Measurements from ENCODE around the gene TRIM14.

Gene TRIM14

GRCh38 chr9:98152526-98152925, 33.5 kb upstream of the TRIM14 start:
- H3K27ac ChIP-seq = no peak overlapping the region
- H3K4me3 ChIP-seq = no peak overlapping the region
- no peaks in the 10 kb centered on the region for H3K4me1 ChIP-seq
- H3K27me3 ChIP-seq = no peaks in the 10 kb centered on the region
- TF ChIP-seq, protein P1, sequence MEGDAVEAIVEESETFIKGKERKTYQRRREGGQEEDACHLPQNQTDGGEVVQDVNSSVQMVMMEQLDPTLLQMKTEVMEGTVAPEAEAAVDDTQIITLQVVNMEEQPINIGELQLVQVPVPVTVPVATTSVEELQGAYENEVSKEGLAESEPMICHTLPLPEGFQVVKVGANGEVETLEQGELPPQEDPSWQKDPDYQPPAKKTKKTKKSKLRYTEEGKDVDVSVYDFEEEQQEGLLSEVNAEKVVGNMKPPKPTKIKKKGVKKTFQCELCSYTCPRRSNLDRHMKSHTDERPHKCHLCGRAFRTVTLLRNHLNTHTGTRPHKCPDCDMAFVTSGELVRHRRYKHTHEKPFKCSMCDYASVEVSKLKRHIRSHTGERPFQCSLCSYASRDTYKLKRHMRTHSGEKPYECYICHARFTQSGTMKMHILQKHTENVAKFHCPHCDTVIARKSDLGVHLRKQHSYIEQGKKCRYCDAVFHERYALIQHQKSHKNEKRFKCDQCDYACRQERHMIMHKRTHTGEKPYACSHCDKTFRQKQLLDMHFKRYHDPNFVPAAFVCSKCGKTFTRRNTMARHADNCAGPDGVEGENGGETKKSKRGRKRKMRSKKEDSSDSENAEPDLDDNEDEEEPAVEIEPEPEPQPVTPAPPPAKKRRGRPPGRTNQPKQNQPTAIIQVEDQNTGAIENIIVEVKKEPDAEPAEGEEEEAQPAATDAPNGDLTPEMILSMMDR (IDR thresholded peaks at IDR 0.05) = no peak
- no peak for DNase-seq
- intact Hi-C loops (cut with DNase I; ENCODE audit: low total_unique reads) = no loop called here
- no peaks in the 10 kb centered on the region for H3K36me3 ChIP-seq
- H3K9me3 ChIP-seq = no peaks in the 10 kb centered on the region

GRCh38 chr9:98150721-98151120, 31.7 kb upstream of the TRIM14 start:
- H3K4me3 ChIP-seq = no peak overlapping the region
- H3K4me1 ChIP-seq = no peaks in the 10 kb centered on the region
- H3K36me3 ChIP-seq = no peaks in the 10 kb centered on the region
- H3K27me3 ChIP-seq = peaks cover 0 to 2% of the 10 kb centered on the region in 2 donors
- H3K27ac ChIP-seq = no peak overlapping the region
- peak in 1 of 2 donors; percentile 20 for DNase-seq
- intact Hi-C loops (cut with DNase I; ENCODE audit: low total_unique reads) = no loop called here
- TF ChIP-seq, protein P1 (IDR thresholded peaks at IDR 0.05) = no peak
- no peaks in the 10 kb centered on the region for H3K9me3 ChIP-seq

- Histone ChIP-seq H3K27me3 (peaks cover 0 to 2% of the 10 kb centered on the region in 2 donors), H3K27ac (no peak overlapping the region), H3K4me1 (no peaks in the 10 kb centered on the region), H3K4me3 (no peak overlapping the region), H3K36me3 (no peaks in the 10 kb centered on the region), H3K9me3 (no peaks in the 10 kb centered on the region)
- DNase-seq = peak in 1 of 2 donors; percentile 29
- intact Hi-C loops (cut with DNase I; ENCODE audit: low total_unique reads) = no loop called here
- TF ChIP-seq, protein P1 (IDR thresholded peaks at IDR 0.05) = no peak
Observed at GRCh38 chr9:98150164-98150563, 31.1 kb upstream of the TRIM14 start.

DNA sequence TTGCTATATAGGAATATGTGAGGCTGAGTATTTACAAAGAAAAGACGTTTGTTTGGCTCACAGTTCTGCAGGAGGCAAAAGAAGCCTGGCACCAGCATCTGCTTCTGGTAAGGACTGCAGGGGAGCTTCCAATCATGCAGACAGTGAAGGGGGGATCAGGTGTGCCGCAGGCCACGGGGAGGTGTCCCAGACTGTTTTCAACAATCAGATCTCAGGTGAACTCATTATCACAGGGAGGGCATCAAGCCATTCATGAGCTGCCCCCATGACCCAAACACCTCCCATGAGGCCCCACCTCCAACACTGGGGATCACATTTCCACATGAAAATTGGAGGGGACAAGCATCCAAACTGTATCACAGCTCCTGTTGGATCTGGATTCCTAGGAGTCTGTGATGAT, 30.4 kb upstream of the TRIM14 start:
- Histone ChIP-seq H3K4me1 (no peaks in the 10 kb centered on the region), H3K36me3 (no peaks in the 10 kb centered on the region), H3K27me3 (peaks cover 0 to 2% of the 10 kb centered on the region in 2 donors), H3K4me3 (no peak overlapping the region), H3K9me3 (no peaks in the 10 kb centered on the region), H3K27ac (no peak overlapping the region)
- intact Hi-C loops (cut with DNase I; ENCODE audit: low total_unique reads) = no loop called here
- peak in 1 of 2 donors; percentile 17 for DNase-seq
- TF ChIP-seq, protein P1 (IDR thresholded peaks at IDR 0.05) = no peak

DNA sequence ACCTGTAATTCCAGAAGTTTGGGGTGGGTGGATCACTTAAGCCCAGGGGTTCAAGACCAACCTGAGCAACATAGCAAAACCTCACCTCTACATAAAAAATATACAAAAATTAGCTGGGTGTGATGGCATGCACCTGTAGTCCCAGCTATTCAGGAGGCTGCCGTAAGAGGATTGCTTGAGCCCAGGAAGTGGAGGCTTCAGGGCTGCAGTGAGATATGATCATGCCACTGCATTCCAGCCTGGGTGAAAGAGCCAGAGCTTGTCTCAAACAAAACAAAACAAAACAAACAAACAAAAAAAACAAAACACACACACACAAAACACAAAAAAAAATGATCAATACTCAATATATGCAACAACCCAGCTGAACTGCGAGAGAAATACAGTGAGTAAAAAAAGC, 29.5 kb upstream of the TRIM14 start:
- no peak for DNase-seq
- Histone ChIP-seq H3K4me1 (no peaks in the 10 kb centered on the region), H3K36me3 (no peaks in the 10 kb centered on the region), H3K9me3 (no peaks in the 10 kb centered on the region), H3K27me3 (peaks cover 0 to 2% of the 10 kb centered on the region in 2 donors), H3K27ac (no peak overlapping the region), H3K4me3 (no peak overlapping the region)
- intact Hi-C loops (cut with DNase I; ENCODE audit: low total_unique reads) = no loop called here
- TF ChIP-seq, protein P1 (IDR thresholded peaks at IDR 0.05) = no peak

DNA sequence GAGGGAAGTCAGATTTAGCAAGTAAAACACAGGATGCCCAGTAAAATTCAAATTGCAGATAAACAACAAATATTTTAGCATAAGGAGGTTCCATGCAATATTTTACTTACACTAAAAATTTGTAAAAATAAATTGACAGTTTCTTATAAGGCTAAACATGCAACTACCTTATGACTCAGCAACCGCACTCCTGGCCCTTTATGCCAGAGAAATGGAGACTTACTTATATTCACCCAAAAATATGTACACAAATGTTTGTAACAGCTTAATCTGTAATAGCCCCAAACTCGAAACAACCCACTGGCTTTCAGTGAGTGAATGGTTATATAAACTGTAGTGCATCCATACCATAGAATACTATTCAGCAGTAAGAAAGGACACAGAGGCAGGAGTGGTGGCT, 28.6 kb upstream of the TRIM14 start:
- TF ChIP-seq, protein P1 (IDR thresholded peaks at IDR 0.05) = no peak
- Histone ChIP-seq H3K4me1 (peaks cover 0 to 4% (median 0%) of the 10 kb centered on the region in 4 donors), H3K27ac (no peak overlapping the region), H3K4me3 (no peak overlapping the region), H3K9me3 (no peaks in the 10 kb centered on the region), H3K27me3 (peaks cover 0 to 2% of the 10 kb centered on the region in 2 donors), H3K36me3 (no peaks in the 10 kb centered on the region)
- no peak for DNase-seq
- intact Hi-C loops (cut with DNase I; ENCODE audit: low total_unique reads) = no loop called here

All from tibial artery (tissue), 4 donors.